NT2/D1 (cell line): ENCODE measurements around the gene DDX18.

ENCODE experiments used
- SUZ12 ChIP-seq: IDR thresholded peaks from 2 replicates; pipeline ENCODE4 v1.6.1; 2011; ENCODE audit not compliant: insufficient read length, insufficient read depth; ENCODE audit errors: extremely low read depth
- YY1 ChIP-seq: IDR thresholded peaks from 2 replicates; pipeline ENCODE4 v1.6.1; 2011; ENCODE audit not compliant: insufficient read length, insufficient read depth
- ZNF274 ChIP-seq: IDR thresholded peaks from 2 replicates; pipeline ENCODE4 v1.6.1; 2011; ENCODE audit warnings: mild to moderate bottlenecking, low read depth, low read length

GRCh38 chr2:117825437-117825836, 10.9 kb downstream of the DDX18 start:
- TF ChIP-seq YY1, result no peak
- no peak for TF ChIP-seq SUZ12
- TF ChIP-seq ZNF274, result no peak
